GM18909 (cell line): Measurements from ENCODE around the gene PROM2.

ENCODE experiments used
- ATAC-seq: cut with Tn5 transposase; IDR thresholded peaks from one replicate; pipeline ENCODE4 v1.9.1; 2021; ENCODE audit warnings: mild to moderate bottlenecking; ENCODE audit not compliant: unreplicated experiment, poor library complexity

The PROM2 gene

DNA sequence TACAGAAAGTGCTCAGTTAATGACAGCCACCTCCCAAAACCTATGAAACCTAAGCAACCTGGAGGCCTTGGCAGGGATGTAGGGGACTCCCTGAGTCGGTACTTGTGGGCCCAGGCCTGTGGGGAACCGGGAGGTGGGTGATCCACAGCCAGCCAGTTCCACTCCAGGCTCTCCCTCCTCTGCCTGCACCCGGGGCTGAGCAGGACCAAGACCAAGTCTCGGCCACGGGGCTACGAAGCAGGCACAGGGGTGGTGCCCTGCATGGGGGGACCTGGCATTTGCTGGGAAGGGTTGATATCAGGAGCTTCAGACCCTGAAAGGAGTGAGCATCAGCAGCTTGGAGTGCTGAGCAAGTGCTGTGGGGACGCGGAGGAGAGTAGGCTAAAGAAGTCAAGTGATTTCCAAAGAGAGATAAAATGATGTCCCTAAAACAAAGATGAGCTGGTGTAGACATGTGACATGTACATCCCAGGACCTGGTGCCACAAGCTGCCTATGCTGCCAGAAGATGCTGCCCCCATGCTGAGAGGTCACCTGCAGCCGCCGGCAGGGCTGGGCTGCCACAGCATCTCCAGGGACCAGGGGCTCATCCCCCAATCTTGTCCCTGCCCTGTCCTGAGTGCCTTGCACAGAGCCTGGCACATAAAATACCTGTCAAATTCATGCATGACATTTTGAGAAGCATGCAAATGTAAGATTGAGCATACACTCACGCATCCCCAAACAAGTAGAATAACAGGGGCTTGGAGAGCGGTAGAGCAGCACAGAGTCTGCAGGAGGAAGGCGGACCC, 44.4 kb downstream of the PROM2 start:
- ATAC-seq: no peak

DNA sequence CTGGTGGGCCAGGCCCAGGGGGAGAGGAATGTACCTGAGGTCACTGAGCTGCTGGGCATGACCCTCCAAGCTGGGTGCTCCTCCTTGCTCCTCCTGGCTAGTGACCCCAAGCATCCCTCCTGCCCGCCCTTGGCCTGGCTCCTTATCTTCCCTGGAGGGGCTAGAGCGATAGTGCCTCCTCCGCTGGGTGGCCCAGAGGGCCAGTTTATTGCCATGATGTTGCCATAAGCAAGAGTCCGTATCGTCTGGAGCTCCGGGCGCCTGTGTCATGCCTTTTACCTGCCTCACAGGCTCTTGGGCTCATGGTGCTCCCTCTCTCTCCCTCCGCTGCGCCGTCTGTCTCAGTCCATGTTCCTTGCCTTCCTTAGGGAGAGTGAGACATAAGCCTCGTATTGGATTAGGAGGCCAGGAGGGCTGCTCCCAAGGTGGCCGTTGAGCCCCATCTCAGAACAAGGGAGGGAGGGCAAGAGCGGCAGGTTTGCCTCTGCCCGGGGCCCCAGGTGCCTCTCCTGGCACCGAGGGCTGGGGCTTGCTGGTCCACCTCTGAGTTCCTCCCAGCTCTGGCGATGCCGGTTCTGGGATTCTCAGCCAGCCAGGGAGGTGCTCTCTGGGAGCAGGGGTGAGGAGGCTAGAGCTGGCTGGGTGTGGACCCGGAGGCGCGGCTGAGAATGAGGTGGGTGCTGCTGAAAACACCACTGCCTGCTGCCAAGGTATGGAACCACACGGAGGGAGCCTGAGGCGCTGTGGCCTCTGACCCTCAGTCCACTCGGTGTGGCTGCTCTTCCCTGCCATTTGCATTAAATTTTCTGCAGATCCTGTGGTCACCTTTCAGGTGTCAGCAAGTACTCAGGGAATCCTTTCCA, 45.5 kb downstream of the PROM2 start:
- ATAC-seq: no peak

DNA sequence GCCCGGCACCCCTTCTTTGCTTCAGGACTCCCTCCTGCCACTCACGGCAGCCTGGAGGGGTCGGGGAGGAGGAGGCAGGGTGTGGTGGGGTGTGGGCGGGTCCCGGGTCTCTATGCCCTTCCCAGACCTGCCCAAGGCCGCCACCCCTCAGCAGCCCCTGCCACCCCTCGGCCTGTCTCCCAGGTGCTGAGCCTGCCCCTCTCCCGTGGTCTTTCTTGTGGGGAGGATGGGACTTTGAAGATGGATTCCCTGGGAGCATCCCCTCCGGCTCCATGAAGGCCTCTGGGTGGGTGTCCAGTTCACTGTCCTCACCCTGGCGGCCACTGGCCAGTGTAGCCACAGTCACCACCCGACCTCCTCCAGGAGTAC, 46.1 kb downstream of the PROM2 start:
- ATAC-seq: no peak

DNA sequence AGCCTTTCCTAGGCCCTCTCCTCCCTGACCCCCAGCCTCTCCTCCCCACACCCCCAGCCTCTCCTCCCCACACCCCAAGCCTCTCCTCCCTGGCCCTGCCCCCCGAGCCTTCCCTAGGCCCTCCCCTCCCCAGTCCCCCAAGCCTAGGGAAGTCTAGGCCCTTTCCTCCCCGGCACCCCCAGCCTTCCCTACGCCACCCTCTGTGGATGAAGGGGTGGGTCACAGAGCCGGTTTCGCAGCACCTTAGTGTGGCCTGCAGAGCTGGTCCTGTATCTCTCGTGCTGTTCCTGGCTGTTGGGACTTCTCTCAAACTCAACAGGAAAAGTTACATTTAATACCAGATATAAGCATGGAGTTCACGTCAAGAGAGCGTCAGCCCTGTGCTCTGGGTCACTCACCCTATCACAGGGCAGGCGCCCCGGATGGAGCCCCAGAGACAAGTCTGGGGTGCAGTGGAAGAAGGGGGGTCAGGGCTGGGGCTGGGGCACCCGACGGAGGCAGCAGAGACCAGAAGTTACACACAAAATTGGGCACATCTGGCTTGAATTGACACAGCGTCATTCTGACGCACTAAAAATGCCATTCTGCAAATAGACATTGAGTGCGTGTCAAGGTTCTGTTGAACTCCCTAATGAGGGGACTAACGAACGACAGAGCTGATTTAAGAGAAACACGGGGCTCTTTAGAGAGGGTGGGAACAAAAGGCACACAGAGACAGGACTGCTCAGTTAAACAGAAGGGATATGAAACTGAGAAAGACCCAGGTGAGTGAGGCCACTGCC, 46.9 kb downstream of the PROM2 start:
- no peak for ATAC-seq

DNA sequence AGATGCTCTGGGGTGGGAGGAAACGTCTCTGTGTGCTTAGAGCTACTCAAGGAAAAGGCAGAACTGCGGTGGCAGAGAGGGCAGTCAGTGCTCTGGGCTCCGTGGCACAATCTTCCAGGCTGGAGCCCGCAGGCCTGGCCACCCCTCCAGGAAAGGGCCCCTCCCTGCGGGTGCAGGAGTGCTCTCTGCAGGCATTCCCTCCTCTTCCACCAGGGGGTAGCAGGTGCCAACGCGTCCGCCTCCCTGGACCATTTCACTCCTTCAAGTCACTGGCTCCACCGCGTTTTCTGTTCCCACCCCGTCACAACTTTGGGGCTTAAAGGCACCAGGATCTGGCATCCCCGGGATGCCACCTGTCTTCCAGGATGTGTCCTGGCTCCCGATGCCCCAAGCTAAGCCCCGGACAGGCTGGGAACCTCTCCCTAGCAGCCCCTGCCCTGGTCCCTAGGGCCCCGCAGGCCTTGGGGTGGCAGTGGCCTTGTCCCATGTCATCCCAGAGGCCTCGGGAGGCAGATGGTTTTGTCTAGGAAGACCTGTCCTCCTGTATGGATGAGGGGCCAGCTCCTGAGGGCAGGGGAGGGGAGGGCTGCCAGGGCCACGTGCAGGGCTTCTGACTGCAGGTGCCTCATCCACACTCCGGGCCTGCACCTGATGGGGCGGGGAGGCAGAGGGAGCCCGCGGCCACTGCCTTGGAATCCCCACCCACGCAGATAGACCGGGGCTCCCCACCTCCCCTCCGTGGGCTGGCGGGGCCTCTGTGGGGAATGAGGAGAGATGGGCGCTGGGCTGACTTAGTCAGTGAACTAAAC, 49.3 kb downstream of the PROM2 start:
- no peak for ATAC-seq

DNA sequence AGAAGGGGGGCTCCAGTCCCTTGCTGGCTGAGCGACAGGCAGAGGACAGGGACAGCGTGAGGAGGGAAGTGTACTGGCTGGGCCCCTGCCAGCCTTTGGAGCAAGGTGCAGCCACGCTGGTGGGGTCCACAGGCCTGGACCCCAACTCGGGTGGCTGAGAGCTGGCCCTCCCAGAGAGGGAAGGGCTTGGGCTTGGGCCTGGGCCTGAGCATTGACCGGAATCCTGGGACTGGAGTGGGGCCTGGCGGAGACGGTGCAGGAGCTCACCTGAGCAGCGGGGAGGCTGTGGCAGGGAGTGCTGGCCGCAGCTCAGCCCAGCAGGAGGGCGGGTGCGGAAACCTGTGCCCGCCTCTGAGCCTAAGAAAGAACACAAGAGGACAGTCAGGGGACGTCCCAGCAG, 50.8 kb downstream of the PROM2 start:
- ATAC-seq: no peak

DNA sequence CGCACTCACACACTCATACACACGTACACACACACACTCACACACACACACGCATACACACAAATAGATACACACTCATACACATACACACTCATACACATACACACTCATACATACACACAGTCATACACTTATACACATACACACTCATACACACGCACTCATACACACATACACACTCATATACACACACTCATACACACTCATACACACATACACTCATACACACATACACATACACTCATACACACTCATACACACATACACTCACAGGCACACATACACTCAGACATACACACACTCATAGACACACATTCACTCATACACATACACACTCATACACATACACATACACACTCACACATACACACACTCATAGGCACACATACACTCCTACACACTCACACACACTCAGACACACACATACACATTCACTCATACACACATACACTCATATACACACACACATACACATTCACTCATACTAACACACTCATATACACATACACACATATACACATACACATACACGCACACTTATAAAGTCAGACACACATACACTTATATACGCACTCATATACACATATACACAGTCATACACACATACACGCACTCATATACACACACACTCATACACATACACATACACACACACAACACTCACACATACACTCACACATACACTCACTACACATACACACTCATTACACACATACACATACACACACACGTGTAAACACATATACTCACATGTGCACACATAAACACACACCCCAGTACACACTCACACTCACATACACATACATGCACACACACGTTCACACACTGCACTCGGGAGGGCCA, 51.6 kb downstream of the PROM2 start:
- ATAC-seq: no peak

DNA sequence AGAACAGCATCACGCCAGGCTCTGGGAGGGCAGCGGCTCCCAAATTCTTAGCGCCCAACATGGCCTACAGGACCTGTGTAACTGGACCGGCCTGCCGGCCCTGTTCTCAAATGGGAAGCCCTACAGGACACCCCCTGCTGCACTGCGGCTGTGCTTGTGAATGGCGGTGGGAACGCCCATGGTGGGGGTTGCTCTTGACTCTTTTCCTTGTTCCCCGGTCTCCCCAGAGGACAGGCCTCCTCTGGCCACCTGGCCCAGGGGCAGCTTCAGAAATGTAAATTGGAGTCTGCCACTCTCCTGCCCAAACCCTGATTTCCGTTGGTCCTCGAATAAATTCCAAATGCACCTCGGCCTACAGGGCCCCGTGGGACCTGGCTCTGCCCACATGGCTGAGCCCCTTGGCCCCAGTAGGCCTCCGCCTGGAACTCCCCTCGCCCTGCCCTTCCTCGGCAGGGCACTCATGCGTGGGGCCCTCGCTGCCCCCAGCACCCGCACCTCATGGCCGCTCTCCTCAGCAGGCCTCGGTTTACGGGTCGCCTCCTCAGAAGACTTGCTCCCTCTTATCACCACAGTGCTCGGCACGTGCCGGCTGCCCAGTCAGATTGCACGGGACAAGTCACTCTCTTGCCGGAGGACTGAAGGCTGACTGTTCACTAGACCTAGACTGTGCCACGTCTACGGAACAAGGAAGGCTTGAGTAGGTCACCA, 52.3 kb downstream of the PROM2 start:
- ATAC-seq: no peak

DNA sequence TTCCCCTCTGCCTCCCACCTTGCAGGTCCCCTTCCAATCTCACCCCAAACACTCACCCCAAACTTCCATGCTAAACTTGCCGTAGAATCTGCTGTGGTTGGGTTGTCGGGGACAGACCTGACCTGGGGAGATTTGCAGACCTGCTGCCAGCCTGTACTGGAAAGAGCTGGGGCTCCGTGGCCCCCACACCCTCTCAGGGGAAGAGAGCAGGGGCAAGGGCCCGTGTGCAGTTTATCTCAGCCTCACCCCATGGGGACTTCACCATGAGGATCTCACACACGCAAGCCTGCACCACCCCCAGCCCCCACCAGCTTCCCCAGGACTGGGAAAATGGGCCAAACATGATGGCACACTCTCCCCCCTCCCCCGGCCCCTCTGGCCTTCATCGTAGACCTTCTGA, 53.6 kb downstream of the PROM2 start:
- no peak for ATAC-seq

DNA sequence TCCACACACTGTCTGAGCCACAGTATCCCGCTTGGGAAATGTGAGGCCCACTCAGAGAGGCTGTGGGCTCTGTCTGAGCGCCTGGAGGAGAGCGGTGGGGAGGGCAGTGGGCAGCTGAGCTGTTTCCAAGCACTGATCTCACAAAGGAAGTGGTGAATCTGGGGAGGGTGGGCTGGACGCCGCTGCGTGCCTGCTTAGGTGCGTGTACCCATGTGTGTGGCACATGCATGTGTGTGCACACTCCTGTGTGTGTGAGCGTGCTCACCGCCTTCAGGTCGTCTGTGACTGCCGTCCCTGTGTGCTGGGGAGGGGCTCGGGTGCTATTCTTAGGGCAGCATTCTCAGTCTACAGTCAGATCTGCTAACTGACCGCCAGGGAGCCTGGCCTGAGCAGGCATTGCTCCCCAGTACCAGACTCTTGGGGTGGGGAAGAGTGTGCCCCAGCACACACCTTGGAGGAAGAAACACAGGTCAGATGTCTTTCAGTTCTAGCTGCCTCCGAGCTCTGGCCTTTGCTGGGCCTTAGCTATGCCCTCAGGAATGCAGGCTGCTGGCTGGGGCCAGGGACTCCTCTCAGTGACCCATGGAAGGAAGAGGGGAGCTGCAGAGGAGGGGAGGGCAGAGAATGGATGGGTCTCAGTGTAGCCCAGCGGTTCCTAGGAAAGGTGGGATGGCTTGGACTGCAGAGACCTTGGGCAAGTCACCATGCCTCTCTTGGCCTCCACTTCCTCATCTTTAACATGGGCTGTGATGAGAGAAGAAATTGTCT, 54.3 kb downstream of the PROM2 start:
- ATAC-seq: no peak

DNA sequence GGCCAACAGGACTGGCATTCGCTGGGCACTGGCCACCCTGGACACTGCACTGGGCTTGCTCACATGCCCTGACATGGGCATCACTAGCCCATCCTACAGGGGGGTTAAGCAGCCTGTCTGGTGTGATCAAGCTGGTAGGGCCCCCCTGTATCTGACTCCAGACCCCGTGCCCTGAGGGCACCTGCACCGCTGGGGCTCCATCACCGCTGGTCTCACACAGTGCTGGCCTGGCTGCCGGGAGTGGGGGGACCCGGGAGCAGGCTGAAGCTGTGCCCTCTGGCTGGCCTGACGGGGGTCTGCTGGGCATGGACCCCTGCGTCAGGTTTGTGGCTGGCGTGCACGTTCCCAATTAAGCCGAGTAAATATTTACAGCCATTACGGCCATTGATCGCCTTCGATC, 55.2 kb downstream of the PROM2 start:
- ATAC-seq: no peak

DNA sequence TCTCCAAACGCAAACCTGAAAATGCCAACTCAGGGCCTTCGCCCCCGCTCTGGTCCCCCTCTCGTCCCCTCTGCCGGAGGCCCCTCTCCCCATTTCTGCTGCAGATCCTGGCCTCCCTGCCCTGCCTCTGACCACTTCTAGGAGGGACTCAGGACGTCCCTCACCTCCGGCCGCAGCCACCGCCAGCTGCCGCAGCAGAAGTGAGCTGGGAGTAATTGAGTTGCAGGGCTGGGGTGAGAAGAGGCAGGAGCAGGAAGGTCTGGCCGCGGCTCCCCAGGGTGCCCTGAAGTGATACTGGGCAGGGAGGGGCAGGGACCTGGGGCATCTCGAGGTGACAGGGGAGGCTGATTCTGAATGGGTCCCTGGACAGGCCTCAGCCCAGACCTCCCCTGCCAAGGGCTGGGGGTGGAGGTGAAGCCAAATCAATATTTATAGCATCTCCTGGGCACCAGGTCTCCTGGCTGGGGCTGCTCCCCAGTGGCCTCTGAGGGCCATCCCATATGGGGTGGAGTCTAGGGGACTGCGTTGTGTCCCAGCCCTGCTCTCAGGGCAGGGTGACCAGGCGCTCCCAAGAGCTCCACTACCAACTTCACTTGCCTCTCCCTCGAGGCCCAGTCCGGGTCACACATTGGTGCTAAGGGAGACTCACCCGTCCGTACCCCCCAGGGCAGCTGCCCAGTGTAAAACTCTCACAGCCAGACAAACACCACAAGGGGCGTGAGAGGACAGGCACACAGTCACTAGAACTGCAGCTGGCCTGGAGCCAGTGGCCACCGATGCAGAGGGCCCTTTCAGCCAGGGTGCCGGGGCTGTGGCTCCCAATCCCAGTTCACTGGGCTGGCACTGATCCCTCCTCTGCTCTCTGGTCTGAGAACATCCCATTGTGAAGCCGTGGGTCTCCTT, 55.9 kb downstream of the PROM2 start:
- no peak for ATAC-seq

DNA sequence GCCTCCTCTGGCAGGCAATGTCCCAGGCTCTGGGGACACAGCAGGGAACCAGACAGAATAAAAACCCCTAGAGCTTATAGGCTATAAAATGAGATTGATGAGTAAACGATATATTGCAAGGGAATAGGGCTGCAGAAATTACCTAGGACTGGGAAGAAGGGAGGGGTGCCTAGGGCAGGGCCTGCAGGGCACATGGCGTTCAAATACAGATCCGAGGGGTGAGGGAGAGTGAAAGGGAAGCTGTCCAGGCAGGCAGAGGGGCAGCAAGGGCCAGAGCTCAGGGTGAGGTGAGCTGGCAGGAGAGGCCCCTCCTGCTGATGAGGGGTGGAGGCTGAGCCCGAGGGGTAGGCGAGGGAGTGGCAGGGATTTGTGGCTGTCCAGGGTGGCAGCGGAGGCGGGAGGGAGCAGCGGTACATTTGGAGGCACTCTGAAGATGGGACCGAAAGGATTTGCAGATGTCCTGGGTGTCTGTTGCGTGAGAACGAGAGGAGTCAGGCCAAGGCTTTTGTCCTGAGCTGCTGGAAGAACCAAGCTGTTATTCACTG, 56.6 kb downstream of the PROM2 start:
- no peak for ATAC-seq

DNA sequence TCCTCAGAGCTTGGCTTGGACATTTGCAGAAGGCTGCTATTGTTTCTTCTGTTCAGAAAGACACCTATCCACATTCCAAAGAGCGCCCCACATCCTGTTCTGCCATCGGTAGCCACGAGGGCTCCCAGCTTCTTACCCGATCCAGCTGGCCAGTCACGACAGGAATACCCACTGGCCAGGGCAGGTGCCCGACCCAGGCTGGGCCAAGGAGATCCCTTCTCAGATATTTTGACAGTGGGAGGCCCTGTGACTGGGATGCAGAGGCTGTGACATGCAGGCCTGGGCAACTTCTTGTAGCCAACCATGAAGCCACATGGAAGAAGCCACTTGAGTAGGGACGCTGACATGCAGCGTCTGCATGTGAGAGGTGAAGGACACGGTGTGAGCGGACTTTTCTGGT, 57.4 kb downstream of the PROM2 start:
- no peak for ATAC-seq

DNA sequence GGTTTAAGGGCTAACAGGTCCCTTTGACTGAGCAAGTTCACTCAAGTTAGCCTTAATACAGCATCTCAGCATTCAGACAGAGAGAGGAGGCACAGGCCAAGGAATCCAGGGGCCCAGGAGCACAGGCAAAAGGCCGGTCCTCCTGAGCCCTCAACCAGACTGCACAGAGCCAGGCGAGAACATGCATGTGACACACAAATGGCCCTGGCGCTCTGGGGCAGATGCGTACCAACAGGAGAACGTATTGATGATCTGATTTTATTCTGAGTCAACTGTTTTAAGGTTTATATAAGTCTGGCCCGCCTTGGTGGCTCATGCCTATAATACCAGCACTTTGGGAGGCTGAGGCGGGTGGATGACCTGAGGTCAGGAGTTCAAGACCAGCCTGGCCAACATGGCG, 57.8 kb downstream of the PROM2 start:
- no peak for ATAC-seq

DNA sequence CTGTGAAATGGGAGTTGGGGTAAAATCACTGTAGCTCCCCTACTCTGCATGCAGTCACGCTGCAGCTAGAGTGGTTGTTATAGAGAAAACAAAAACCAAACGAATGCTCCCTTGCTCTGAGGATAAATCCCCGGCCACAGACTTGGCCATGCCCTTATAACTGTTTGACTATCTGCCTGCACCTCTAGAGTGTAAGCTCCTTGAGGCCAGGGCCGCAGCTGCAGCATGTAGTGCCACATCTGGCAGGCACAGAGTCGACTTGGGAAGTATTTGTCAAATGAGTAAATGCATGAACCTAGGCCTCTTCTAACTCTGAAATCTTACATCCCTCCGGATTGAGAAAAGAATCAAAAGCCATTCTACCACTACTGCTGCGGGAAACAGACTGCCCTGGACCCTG, 58.8 kb downstream of the PROM2 start:
- ATAC-seq: no peak

DNA sequence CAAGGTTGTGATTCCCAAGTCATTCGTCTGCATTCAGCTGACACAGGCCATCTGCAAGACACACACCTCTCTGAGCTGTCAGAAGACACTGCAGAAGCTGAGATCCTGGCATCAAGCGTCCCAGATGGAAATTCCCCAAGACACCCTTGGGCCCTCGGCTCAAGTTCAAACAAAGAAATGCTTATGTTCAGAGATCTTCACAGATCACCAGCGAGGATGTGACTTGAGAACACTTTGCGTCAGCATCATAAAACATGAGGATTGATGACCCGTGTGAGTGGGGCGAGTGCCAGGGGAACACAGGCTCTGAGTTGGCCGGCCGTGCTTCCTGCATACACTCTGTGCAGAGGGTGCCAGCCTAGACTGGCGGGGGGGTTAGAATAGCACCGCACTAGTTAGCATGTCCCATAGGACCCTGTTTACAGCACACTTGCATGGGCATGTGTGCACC, 59.7 kb downstream of the PROM2 start:
- ATAC-seq: no peak
